Measurements from ENCODE around the gene ABCA7.

GRCh38 chr19:1112268-1113029 lies 72.5 kb downstream of the ABCA7 start:
- TF ChIP-seq CTCF (IDR thresholded peaks at IDR 0.05; ENCODE audit: insufficient read depth, low read length, poor library complexity, severe bottlenecking) (no peak), EZH2phosphoT487 (conservative IDR thresholded peaks at IDR 0.05; ENCODE audit: low read length) (no peak)

Data from SU-DHL-6 (cell line).